Ovary (tissue), 9 donors: ENCODE measurements around the gene SERPINB13. TPM values are rescaled to one million over a fixed set of nuclear protein-coding genes. Genes with fewer than 3 reads are reported as not detected.
"Not testable (repeated sequence)": the region's sequence is repeated elsewhere in the genome, so short reads cannot be mapped to it uniquely, and the experiment has no call there.

Source experiments
- DNase-seq, 5 donors: peaks; one replicate each; pipeline ENCODE4 v3.0.0-alpha.2; 2019 to 2020
- H3K27ac ChIP-seq, 2 donors: fragments of 200-600 bp; one replicate each; pipeline versions ENCODE4 v1.5.1 to v1.8.0; 2019 to 2022
- H3K27me3 ChIP-seq: fragments of 200-600 bp; one replicate; pipeline ENCODE4 v1.8.0; 2022
- H3K36me3 ChIP-seq: fragments of 200-600 bp; sonication (generic); one replicate; pipeline ENCODE4 v1.5.1; 2019
- H3K4me1 ChIP-seq: one replicate; pipeline ENCODE4 v1.8.1; 2013; ENCODE audit warnings: mild to moderate bottlenecking, moderate library complexity; ENCODE audit not compliant: insufficient read depth
- H3K4me3 ChIP-seq: fragments of 200-600 bp; sonication (generic); one replicate; pipeline ENCODE4 v1.5.1; 2017
- H3K9me3 ChIP-seq, 2 donors: fragments of 200-600 bp in 1 of 2; sonication (generic) in 1 of 2; one replicate each; pipeline versions ENCODE4 v1.5.1 to v1.8.1; 2013 to 2019; ENCODE audit warnings: mild to moderate bottlenecking in 1 of 2, moderate library complexity in 1 of 2
- CTCF ChIP-seq, 3 donors: fragments of 450-650 bp in 2 of 3; fragments of 200-600 bp in 1 of 3; IDR thresholded peaks; one replicate each; pipeline versions ENCODE4 v1.5.1 to v1.8.0; 2016 to 2022; ENCODE audit warnings: antibody characterized with exemption in 3 of 3, mild to moderate bottlenecking in 1 of 3
- EP300 ChIP-seq: sonication (generic); formaldehyde crosslinking; IDR thresholded peaks from one replicate; pipeline ENCODE4 v1.6.1; 2017; ENCODE audit warnings: antibody characterized with exemption
- POLR2A ChIP-seq: fragments of 450-650 bp; IDR thresholded peaks from one replicate; pipeline ENCODE4 v1.6.1; 2017; ENCODE audit warnings: antibody characterized with exemption, mild to moderate bottlenecking, moderate library complexity
- whole genome bisulfite sequencing, 3 donors: extraction: QIAGEN DNeasy Blood & Tissue Kit in 1 of 3; methylation state at CpG; one replicate each; pipeline versions ENCODE4 v1.1.5 to v1.1.7; 2013 to 2017; 5-methylcytosine and 5-hydroxymethylcytosine counted together
- intact Hi-C, 4 donors: fragments of 100-400 bp; cut with DNase I; formaldehyde crosslinking; loops; one replicate each; pipeline versions ENCODE4 v1.11.0 to v1.15.1; 2022 to 2023
- polyA plus RNA-seq, 2 donors: library from polyadenylated mRNA; stranded (reverse); fragments of 200-250 nt in 1 of 2; fragments of 350-450 nt in 1 of 2; fragmentation: Illumina TruSeq in 1 of 2; extraction: RNeasy Lipid Tissue Mini Kit (QIAGEN cat#74804) in 1 of 2; gene quantifications; one replicate each; pipeline ENCODE4 v1.2.3, GENCODE V29; 2013 to 2014
- total RNA-seq, 7 donors: library from RNA; depleted of rRNA in 2 of 7; stranded (reverse); fragments of >200 nt in 2 of 7; fragmentation: NEBNext Ultra II Directional in 3 of 7; extraction: Animal tissue kit (Norgen Biotek cat#: 25700) in 3 of 7; gene quantifications; one replicate each; pipeline versions ENCODE4 v1.1.0 to v1.2.4, GENCODE V29; 2016 to 2023
- donor health status: DM: no; HTN: no; CAD: no; lungs with moderate emphysema.
- donor health status: DM: no; HTN: no; CAD: no.
- donor health status: Bipolar disorder and iron deficiency.
- donor health status: DM: yes; HTN: yes; CAD: no.
- donor health status: DM: no; HTN: no; CAD: no.
- donor health status: DM: yes; HTN: yes; CAD: no.

SERPINB13 gene
- total and polyA plus RNA-seq, 9 donors: 0.46 TPM; not detected in 8

- WGBS, 3 donors: 83 to 90% (median 83%) methylated on average over 1 of the region's 1 CpG
- H3K27me3 ChIP-seq, H3K4me3 ChIP-seq, DNase-seq, H3K36me3 ChIP-seq, H3K9me3 ChIP-seq, H3K27ac ChIP-seq, intact Hi-C loops, H3K4me1 ChIP-seq: not testable (repeated sequence)
Observed at GRCh38 chr18:63644694-63645093, 57.6 kb downstream of the SERPINB13 start.

- H3K9me3 ChIP-seq: no peaks in the 10 kb centered on the region
- DNase-seq: no peak
- H3K4me3 ChIP-seq: no peak overlapping the region
- no peaks in the 10 kb centered on the region for H3K4me1 ChIP-seq
- TF ChIP-seq CTCF (IDR thresholded peaks at IDR 0.05) (no peak), POLR2A (no peak), EP300 (no peak)
- no peaks in the 10 kb centered on the region for H3K36me3 ChIP-seq
- intact Hi-C loops: no loop called here
- H3K27me3 ChIP-seq: no peaks in the 10 kb centered on the region
- no peak overlapping the region for H3K27ac ChIP-seq
Observed at GRCh38 chr18:63646936-63647335, 59.8 kb downstream of the SERPINB13 start.

- no peaks in the 10 kb centered on the region for H3K4me1 ChIP-seq
- no peaks in the 10 kb centered on the region for H3K36me3 ChIP-seq
- no peak for TF ChIP-seq EP300
- TF ChIP-seq CTCF (IDR thresholded peaks at IDR 0.05): no peak
- no peak for TF ChIP-seq POLR2A
- no peaks in the 10 kb centered on the region for H3K9me3 ChIP-seq
- intact Hi-C loops: no loop called here
- no peak overlapping the region for H3K27ac ChIP-seq
- 62 to 67% (median 64%) methylated on average over 7 of the region's 7 CpGs for WGBS, 3 donors
- no peaks in the 10 kb centered on the region for H3K27me3 ChIP-seq
- no peak overlapping the region for H3K4me3 ChIP-seq
- no peak for DNase-seq
Observed at GRCh38 chr18:63648241-63648640, 61.1 kb downstream of the SERPINB13 start.

Other genes starting within 250 kb of the SERPINB13 start
- gene KDSR, start 220.1 kb upstream of the SERPINB13 start, total RNA-seq: 10 to 100 TPM; 25.8 to 70.1 (median 62.6) TPM
- gene KDSR, start 220.1 kb upstream of the SERPINB13 start, polyA plus RNA-seq: 10 to 100 TPM; 27.8 to 52.3 TPM
- 10 to 100 TPM; 20.7 to 43.4 (median 36.2) TPM for gene VPS4B, start 164.9 kb upstream of the SERPINB13 start, total RNA-seq
- 10 to 100 TPM; 18.6 to 27.5 TPM for gene VPS4B, start 164.9 kb upstream of the SERPINB13 start, polyA plus RNA-seq
- under 1 TPM in 2 of 7 donors, not detected in 5; 0.23 to 0.31 TPM for gene SERPINB5, start 110.4 kb upstream of the SERPINB13 start, total RNA-seq
- gene SERPINB5, start 110.4 kb upstream of the SERPINB13 start, polyA plus RNA-seq: under 1 TPM in 1 of 2 donors, not detected in 1; 0.02 TPM
- not detected for gene SERPINB12, start 45.0 kb upstream of the SERPINB13 start, total RNA-seq
- gene SERPINB12, start 45.0 kb upstream of the SERPINB13 start, polyA plus RNA-seq: not detected
- not detected for gene SERPINB4, start 56.9 kb downstream of the SERPINB13 start, total RNA-seq
- under 1 TPM in 1 of 2 donors, not detected in 1; 0.10 TPM for gene SERPINB4, start 56.9 kb downstream of the SERPINB13 start, polyA plus RNA-seq
- gene SERPINB3, start 74.5 kb downstream of the SERPINB13 start, total RNA-seq: under 1 TPM in 1 of 7 donors, not detected in 6; 0.23 TPM
- gene SERPINB3, start 74.5 kb downstream of the SERPINB13 start, polyA plus RNA-seq: under 1 TPM in 1 of 2 donors, not detected in 1; 0.05 TPM
- gene SERPINB11, start 115.6 kb downstream of the SERPINB13 start, total RNA-seq: not detected
- gene SERPINB11, start 115.6 kb downstream of the SERPINB13 start, polyA plus RNA-seq: not detected
- under 1 TPM in 2 of 7 donors, not detected in 5; 0.12 to 0.23 TPM for gene SERPINB7, start 188.1 kb downstream of the SERPINB13 start, total RNA-seq
- gene SERPINB7, start 188.1 kb downstream of the SERPINB13 start, polyA plus RNA-seq: under 1 TPM; 0.06 to 0.08 TPM